ENCODE results near the gene PSMA6.

- TF ChIP-seq CTCF (IDR thresholded peaks at IDR 0.05; ENCODE audit: low read depth, low read length, missing input control), result no peak
- TF ChIP-seq GABPA (IDR thresholded peaks at IDR 0.05 in 1 of 2, conservative IDR thresholded peaks at IDR 0.05 in 1 of 2), result no peak
- no peak for TF ChIP-seq SP1 (IDR thresholded peaks at IDR 0.05)
- TF ChIP-seq REST (IDR thresholded peaks at IDR 0.05), result no peak
- TF ChIP-seq FOXA1 (IDR thresholded peaks at IDR 0.05), result no peak
- TF ChIP-seq, protein P1, sequence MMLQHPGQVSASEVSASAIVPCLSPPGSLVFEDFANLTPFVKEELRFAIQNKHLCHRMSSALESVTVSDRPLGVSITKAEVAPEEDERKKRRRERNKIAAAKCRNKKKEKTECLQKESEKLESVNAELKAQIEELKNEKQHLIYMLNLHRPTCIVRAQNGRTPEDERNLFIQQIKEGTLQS (IDR thresholded peaks at IDR 0.05), result no peak
- TF ChIP-seq, protein P2, sequence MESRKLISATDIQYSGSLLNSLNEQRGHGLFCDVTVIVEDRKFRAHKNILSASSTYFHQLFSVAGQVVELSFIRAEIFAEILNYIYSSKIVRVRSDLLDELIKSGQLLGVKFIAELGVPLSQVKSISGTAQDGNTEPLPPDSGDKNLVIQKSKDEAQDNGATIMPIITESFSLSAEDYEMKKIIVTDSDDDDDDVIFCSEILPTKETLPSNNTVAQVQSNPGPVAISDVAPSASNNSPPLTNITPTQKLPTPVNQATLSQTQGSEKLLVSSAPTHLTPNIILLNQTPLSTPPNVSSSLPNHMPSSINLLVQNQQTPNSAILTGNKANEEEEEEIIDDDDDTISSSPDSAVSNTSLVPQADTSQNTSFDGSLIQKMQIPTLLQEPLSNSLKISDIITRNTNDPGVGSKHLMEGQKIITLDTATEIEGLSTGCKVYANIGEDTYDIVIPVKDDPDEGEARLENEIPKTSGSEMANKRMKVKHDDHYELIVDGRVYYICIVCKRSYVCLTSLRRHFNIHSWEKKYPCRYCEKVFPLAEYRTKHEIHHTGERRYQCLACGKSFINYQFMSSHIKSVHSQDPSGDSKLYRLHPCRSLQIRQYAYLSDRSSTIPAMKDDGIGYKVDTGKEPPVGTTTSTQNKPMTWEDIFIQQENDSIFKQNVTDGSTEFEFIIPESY (IDR thresholded peaks at IDR 0.05), result no peak
- TF ChIP-seq RXRA (IDR thresholded peaks at IDR 0.05), result no peak
- TF ChIP-seq EGR1 (IDR thresholded peaks at IDR 0.05; ENCODE audit: low read depth in 2 of 2), result no peak
- TF ChIP-seq TAF1 (conservative IDR thresholded peaks at IDR 0.05), result no peak
- TF ChIP-seq HNF4A (conservative IDR thresholded peaks at IDR 0.05), result no peak
Observed at GRCh38 chr14:35366056-35366451, 73.9 kb downstream of the PSMA6 start.
